ENCODE measurements around the gene PRG2. TPM values are rescaled to one million over a fixed set of nuclear protein-coding genes. Genes with fewer than 3 reads are reported as not detected.

Gene PRG2
- total and polyA plus RNA-seq, 9 of the 15 experiments (the other 6 are each of a cell fraction or from before 2014, with no cell fraction given), result 1.8 to 78.0 (median 26.6) TPM

DNA sequence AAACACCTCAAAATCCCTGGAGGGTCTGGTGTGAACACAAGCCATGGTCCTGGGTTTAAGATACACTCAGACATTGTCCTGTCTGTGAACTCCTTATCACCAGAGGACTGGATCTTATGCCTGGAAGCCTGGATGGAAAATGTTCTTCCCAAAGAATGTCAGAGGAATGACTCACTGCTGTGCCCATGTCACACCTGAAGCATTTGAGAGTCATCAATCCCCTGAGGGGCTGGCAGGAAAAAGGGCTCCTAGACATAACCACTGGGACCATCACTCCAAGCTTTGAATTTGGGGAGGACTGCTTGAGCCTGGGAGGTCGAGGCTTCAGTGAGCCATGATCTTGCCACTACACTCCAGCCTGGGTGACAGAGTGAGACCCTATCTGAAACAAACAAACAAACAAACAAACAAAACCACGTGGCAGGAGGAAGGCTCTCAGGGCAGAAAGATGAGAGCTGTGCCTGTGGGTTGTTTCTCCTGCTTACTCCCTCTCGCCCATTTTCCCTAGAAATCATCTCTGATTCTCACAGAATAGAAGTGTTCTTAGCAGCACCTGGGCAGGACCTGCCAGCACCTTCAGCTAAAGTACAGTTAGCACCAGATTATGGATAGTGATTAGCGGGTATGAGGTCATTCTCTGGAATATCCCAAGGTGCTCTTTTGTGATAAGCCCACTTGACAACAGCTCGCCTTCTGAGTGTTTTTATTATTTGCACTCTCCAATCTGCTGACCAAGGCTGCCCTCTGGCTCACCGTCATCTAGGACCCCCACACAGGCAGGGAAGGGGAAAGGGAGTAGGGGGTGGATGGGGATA lies 11.9 kb upstream of the PRG2 start (continued):
- TF ChIP-seq NR0B1 (IDR thresholded peaks at IDR 0.05; ENCODE audit: partially characterized antibody) (no peak), BRD9 (IDR thresholded peaks at IDR 0.05; ENCODE audit: low read depth, partially characterized antibody) (peak; percentile 23), ARNT (IDR thresholded peaks at IDR 0.05) (no peak), ZBTB49 (CRISPR knock-in tag; IDR thresholded peaks at IDR 0.05; ENCODE audit: borderline replicate concordance) (no peak), YBX1 (IDR thresholded peaks at IDR 0.05) (no peak), TFAP4 (CRISPR knock-in tag; IDR thresholded peaks at IDR 0.05; ENCODE audit: borderline replicate concordance) (0 out of 2 replicates have a peak, but pooled peaks have one; percentile 3), CBX8 (IDR thresholded peaks at IDR 0.05; ENCODE audit: borderline replicate concordance, extremely low read depth, low read depth, low read length, poor library complexity, severe bottlenecking) (no peak), ZC3H11A (IDR thresholded peaks at IDR 0.05; ENCODE audit: low read depth, low read length) (no peak), CHD4 (IDR thresholded peaks at IDR 0.05; ENCODE audit: insufficient read depth, insufficient replicate concordance, low read depth, low read length, poor library complexity, severe bottlenecking) (no peak), ZNF780A (CRISPR knock-in tag; IDR thresholded peaks at IDR 0.05) (no peak), PHB (CRISPR knock-in tag; IDR thresholded peaks at IDR 0.05) (no peak), LCOR (CRISPR knock-in tag; IDR thresholded peaks at IDR 0.05) (no peak), ZNF197 (CRISPR knock-in tag; IDR thresholded peaks at IDR 0.05; ENCODE audit: low read depth) (no peak), SIRT6 (IDR thresholded peaks at IDR 0.05; ENCODE audit: low read depth, low read length) (no peak), MAZ (CRISPR knock-in tag; conservative IDR thresholded peaks at IDR 0.05 in 1 of 2, IDR thresholded peaks at IDR 0.05 in 1 of 2) (no peak), CSDE1 (IDR thresholded peaks at IDR 0.05) (no peak), MEF2A (IDR thresholded peaks at IDR 0.05; ENCODE audit: control insufficient read depth, low read depth, low read length) (peak; percentile 58; the same call in 1 of the 2 replicates), ZNF561 (CRISPR knock-in tag; conservative IDR thresholded peaks at IDR 0.05) (no peak), KDM4B (IDR thresholded peaks at IDR 0.05; ENCODE audit: borderline replicate concordance in 2 of 2, low read depth in 1 of 2) (no peak), THRAP3 (IDR thresholded peaks at IDR 0.05; ENCODE audit: borderline replicate concordance) (no peak)
- TF ChIP-seq, protein P1, sequence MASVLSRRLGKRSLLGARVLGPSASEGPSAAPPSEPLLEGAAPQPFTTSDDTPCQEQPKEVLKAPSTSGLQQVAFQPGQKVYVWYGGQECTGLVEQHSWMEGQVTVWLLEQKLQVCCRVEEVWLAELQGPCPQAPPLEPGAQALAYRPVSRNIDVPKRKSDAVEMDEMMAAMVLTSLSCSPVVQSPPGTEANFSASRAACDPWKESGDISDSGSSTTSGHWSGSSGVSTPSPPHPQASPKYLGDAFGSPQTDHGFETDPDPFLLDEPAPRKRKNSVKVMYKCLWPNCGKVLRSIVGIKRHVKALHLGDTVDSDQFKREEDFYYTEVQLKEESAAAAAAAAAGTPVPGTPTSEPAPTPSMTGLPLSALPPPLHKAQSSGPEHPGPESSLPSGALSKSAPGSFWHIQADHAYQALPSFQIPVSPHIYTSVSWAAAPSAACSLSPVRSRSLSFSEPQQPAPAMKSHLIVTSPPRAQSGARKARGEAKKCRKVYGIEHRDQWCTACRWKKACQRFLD (CRISPR knock-in tag; IDR thresholded peaks at IDR 0.05), result peak; percentile 80

All from K562 (cell line).